22Rv1 (cell line): ENCODE measurements around the gene LRPAP1.

Source experiments
- H3K27ac ChIP-seq: fragments of 450-650 bp; 2 replicates; pipeline ENCODE4 v1.5.1; 2017
- ZFX ChIP-seq: fragments of 450-650 bp; IDR thresholded peaks from 2 replicates; pipeline ENCODE4 v1.6.1; 2017; ENCODE audit warnings: antibody characterized with exemption, borderline replicate concordance
- TF ChIP-seq, protein P1 (sequence below): fragments of 450-650 bp; IDR thresholded peaks from 2 replicates; pipeline ENCODE4 v1.5.1; 2017; ENCODE audit warnings: mild to moderate bottlenecking

LRPAP1 gene

DNA sequence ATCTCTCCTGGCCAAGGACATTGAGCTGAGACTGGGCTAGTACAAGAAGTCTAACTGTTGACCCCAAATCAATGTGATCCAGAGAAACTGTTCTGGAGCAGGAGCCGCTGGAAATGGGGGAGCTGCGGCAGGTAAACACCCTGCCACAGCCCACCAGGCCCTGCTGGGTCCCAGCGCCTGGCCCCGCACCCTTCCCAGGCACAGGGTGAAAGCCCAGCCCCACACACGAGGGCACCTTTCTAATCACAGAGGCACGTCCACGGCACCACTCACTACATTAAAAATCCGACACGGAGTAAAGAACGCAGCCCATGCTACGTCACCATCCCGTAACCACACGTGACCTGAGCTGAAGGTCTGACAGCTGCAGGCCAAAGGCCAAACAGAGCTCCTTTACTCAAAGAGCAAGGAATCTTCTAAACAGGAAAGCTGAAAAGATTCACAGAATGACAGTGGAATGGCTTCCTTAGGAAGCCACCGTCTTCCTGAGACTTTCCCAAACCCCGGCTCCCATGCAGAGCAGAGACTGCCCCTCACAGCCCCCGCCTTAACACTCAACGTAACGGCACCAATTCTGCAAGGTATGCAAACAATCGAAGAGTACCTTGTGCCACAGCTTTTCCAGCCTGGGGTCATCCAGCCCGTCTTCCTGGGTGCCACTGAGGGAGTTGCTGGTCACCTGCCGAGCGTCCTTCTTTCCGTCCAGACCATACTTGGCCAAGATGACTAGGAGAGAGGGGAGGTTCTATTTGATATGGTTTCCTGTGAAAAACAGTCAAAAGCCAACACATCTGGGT is 12.6 kb downstream of the LRPAP1 start:
- H3K27ac ChIP-seq = no peak overlapping the region
- no peak for TF ChIP-seq ZFX
- TF ChIP-seq, protein P1, sequence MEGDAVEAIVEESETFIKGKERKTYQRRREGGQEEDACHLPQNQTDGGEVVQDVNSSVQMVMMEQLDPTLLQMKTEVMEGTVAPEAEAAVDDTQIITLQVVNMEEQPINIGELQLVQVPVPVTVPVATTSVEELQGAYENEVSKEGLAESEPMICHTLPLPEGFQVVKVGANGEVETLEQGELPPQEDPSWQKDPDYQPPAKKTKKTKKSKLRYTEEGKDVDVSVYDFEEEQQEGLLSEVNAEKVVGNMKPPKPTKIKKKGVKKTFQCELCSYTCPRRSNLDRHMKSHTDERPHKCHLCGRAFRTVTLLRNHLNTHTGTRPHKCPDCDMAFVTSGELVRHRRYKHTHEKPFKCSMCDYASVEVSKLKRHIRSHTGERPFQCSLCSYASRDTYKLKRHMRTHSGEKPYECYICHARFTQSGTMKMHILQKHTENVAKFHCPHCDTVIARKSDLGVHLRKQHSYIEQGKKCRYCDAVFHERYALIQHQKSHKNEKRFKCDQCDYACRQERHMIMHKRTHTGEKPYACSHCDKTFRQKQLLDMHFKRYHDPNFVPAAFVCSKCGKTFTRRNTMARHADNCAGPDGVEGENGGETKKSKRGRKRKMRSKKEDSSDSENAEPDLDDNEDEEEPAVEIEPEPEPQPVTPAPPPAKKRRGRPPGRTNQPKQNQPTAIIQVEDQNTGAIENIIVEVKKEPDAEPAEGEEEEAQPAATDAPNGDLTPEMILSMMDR = no peak

- H3K27ac ChIP-seq = no peak overlapping the region
- TF ChIP-seq, protein P1 = no peak
- TF ChIP-seq ZFX = no peak
These were observed 13.3 kb downstream of the LRPAP1 start for GRCh38 chr4:3518941-3519340.

DNA sequence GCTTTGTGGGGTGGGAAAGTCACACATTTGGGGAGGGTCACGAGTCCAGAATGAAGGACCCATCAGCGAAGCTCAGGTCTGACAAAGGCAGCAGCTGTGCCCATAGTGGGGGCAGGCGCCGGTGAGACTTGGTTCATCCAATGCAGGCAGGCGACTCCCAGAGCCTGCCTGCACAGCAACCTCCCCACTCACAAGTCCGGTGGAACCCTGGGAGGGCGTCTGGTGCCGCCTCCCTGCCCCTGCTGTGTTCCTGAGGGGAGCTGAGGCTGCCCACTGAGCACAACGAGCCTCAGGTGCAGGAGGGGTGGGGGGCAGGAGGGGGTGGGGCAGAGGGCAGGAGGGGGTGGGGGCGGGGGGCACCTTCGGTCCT is 13.7 kb downstream of the LRPAP1 start:
- TF ChIP-seq, protein P1 = no peak
- no peak for TF ChIP-seq ZFX
- no peak overlapping the region for H3K27ac ChIP-seq

DNA sequence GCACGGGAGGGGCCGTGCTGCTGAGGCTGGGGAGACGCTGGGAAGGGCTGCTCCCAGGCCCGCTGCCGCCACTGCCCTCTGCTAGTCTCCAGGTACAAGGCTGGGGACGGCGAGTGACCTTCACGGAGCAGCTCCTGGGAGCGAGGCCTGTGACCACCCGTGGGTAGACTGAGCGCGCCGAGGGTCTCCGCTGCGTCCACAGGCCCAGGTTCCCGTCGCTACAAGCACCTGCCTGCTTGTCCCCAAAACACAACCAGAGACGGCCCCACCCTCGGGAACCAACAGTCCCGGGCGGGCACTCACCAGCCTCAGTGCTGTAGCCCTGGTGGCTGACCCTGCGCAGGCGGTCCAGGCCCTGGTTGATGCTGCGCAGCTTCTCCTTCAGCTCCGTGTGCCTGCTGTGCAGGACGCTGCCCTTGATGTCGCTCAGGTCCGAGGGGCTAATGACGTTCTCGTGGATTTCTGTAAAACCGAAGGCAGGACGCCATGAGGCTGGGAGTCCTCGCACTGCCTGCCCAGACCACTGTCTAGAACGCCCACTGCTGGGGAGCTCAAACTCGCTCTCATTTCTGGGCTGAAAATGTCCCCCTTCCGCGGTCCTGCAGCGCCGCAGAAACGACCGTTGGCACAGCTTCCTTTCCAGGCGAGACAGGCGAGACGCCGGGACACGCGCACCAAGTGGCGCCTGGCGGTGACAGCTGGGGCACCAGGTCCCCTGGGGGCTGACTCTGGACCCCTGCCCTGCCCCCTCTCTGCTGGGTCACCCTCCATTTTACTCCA is 14.3 kb downstream of the LRPAP1 start:
- no peak overlapping the region for H3K27ac ChIP-seq
- TF ChIP-seq, protein P1 = no peak
- no peak for TF ChIP-seq ZFX

DNA sequence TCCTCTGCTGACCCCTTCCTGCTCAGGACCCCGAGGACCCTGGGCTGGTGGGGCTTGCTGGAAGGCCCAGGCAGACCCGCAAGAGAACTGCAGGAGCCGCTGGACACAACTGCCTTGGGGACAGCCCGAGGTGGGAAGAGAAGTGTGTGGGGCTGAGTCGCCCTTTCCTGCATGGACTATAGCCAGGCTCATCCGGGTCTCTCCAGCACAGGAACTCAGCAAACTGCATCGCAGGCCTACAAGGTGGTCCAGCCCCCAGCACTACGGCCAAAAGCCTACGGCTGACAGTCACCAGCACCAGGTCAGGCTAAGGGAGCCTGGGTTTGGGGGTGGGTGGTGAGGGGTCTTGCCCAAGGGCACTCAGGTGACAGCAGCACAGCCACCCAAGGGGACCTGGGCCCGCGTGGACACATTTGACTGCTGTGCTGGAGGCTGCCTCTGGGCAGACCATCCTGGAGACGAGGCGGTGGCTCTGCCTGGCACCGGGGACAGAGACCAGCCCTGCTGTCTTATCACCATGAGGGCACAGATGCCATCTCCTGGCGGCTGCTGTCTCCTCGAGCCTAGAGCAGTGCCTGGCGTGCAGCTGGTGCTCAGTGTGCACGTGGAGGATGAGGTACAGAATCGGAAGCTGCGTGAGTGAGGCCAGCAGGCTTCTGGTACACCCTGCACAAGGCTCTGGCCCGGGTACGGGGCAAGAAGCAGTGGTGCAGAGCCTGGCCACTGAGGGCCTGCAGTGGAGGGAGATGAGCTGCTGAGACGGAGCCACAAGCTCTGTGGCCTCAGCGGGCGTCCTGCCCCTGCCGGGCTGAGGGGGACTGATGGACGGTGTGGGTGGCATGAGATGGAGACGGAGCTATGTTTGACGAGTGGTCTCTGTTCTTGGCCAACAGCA is 15.1 kb downstream of the LRPAP1 start:
- no peak for TF ChIP-seq ZFX
- TF ChIP-seq, protein P1 = no peak

DNA sequence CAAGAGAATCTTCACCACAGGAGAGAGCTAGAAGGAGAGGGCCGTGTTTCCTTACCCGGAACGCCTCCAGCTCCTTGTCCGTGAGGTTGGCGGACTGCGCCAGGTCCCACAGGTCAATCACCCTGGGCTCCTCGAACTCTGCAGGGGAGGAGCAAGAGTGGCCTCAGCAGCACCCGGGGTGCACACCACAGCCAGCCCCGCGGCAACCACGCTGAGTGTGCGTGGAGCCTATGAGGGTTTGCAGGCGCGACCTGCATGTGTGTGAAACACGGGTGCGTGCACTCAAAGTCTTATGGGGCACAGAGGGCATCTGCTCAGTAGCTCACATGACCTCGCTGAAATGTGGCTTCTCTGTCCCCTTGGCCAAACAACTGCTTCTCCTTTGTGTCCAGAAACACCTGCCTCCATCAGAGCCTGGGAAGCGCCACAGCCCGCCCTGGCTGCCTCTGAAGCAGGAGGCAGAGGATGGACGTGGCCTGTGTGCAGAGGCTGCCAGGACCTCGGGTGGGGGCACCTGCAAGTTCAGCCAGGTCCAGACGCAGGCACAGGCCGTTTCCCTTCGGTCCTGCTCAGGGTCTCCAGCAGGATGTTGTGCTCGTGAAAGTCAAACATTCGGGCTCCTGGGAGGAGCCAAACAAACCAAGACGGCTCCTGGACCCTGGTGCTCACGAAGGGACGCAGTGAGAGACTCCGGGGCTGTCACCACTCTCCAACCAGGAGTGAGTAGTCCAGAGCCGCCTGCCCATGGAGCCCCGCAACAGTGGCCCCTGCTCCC is 16.0 kb downstream of the LRPAP1 start:
- no peak overlapping the region for H3K27ac ChIP-seq
- TF ChIP-seq, protein P1 = no peak
- no peak for TF ChIP-seq ZFX

More for the DNA sequence above, 15.1 kb downstream of the LRPAP1 start:
- no peak overlapping the region for H3K27ac ChIP-seq
